Measurements from ENCODE around the gene FANK1. TPM values are rescaled to one million over a fixed set of nuclear protein-coding genes. Genes with fewer than 3 reads are reported as not detected.
"Not testable (repeated sequence)": the region's sequence is repeated elsewhere in the genome, so short reads cannot be mapped to it uniquely, and the experiment has no call there.

FANK1 gene
- total RNA-seq, 1 donor from 2014 or later, result 0.42 TPM

- DNase-seq (ENCODE audit: low spot score), result no peak
These were observed 121.7 kb downstream of the FANK1 start for GRCh38 chr10:126017961-126018560.

- DNase-seq (ENCODE audit: low spot score), result no peak
These were observed 125.6 kb downstream of the FANK1 start for GRCh38 chr10:126021833-126022500.

- DNase-seq (ENCODE audit: low spot score), result no peak
These were observed 126.5 kb downstream of the FANK1 start for GRCh38 chr10:126022841-126023240.

- DNase-seq (ENCODE audit: low spot score), result no peak
These were observed 131.3 kb downstream of the FANK1 start for GRCh38 chr10:126027692-126028091.

GRCh38 chr10:126029999-126030398, 133.6 kb downstream of the FANK1 start:
- no peak for DNase-seq (ENCODE audit: low spot score)

GRCh38 chr10:126034586-126034985, 138.2 kb downstream of the FANK1 start:
- no peak for DNase-seq (ENCODE audit: low spot score)

- DNase-seq (ENCODE audit: low spot score), result no peak
These were observed 140.2 kb downstream of the FANK1 start for GRCh38 chr10:126036515-126036914.

- DNase-seq (ENCODE audit: low spot score), result no peak
These were observed 141.6 kb downstream of the FANK1 start for GRCh38 chr10:126037946-126038345.

GRCh38 chr10:126041117-126041516, 144.8 kb downstream of the FANK1 start:
- no peak for DNase-seq (ENCODE audit: low spot score)

- DNase-seq (ENCODE audit: low spot score), result no peak
These were observed 145.5 kb downstream of the FANK1 start for GRCh38 chr10:126041804-126042231.

- no peak for DNase-seq (ENCODE audit: low spot score)
These were observed 146.0 kb downstream of the FANK1 start for GRCh38 chr10:126042354-126042753.

GRCh38 chr10:126042906-126043305, 146.5 kb downstream of the FANK1 start:
- DNase-seq (ENCODE audit: low spot score), result no peak

GRCh38 chr10:126043389-126043788, 147.0 kb downstream of the FANK1 start:
- no peak for DNase-seq (ENCODE audit: low spot score)

- DNase-seq (ENCODE audit: low spot score), result no peak
These were observed 149.5 kb downstream of the FANK1 start for GRCh38 chr10:126045861-126046260.

GRCh38 chr10:126046831-126047230, 150.5 kb downstream of the FANK1 start:
- DNase-seq (ENCODE audit: low spot score), result no peak

GRCh38 chr10:126047749-126048148, 151.4 kb downstream of the FANK1 start:
- DNase-seq (ENCODE audit: low spot score), result not testable (repeated sequence)

- no peak for DNase-seq (ENCODE audit: low spot score)
These were observed 153.7 kb downstream of the FANK1 start for GRCh38 chr10:126049759-126050700.

- DNase-seq (ENCODE audit: low spot score), result no peak
These were observed 155.8 kb downstream of the FANK1 start for GRCh38 chr10:126052171-126052570.

GRCh38 chr10:126054191-126054590, 157.8 kb downstream of the FANK1 start:
- DNase-seq (ENCODE audit: low spot score), result no peak

- no peak for DNase-seq (ENCODE audit: low spot score)
These were observed 161.1 kb downstream of the FANK1 start for GRCh38 chr10:126057494-126057893.

GRCh38 chr10:126058104-126058503, 161.7 kb downstream of the FANK1 start:
- no peak for DNase-seq (ENCODE audit: low spot score)

GRCh38 chr10:126058507-126058906, 162.1 kb downstream of the FANK1 start:
- DNase-seq (ENCODE audit: low spot score), result no peak

Data from mesenteric fat pad (tissue), 1 donor.